IPS DF 6.9 (cell line): ENCODE data around the gene MAD1L1.

Experiments
- DNase-seq: peaks from one replicate; pipeline ENCODE4 v3.0.0-alpha.2; 2013; ENCODE audit warnings: low read depth, low spot score
- H3K27ac ChIP-seq: one replicate; pipeline ENCODE4 v1.5.1; 2013; ENCODE audit warnings: low read length, control low read depth
- H3K27me3 ChIP-seq: 2 replicates; pipeline ENCODE4 v1.6.1; 2013; ENCODE audit warnings: mild to moderate bottlenecking, low read length; ENCODE audit not compliant: control insufficient read depth, insufficient read depth
- H3K36me3 ChIP-seq: 2 replicates; pipeline ENCODE4 v1.6.1; 2013; ENCODE audit warnings: low read length; ENCODE audit not compliant: control insufficient read depth, insufficient read depth
- H3K4me1 ChIP-seq: 2 replicates; pipeline ENCODE4 v1.6.1; 2013; ENCODE audit warnings: low read length; ENCODE audit not compliant: control insufficient read depth, insufficient read depth
- H3K4me3 ChIP-seq: 2 replicates; pipeline ENCODE4 v1.5.1; 2013; ENCODE audit warnings: mild to moderate bottlenecking, low read length
- H3K9me3 ChIP-seq: 2 replicates; pipeline ENCODE4 v1.6.1; 2013; ENCODE audit warnings: low read length, inconsistent platforms; ENCODE audit not compliant: control insufficient read depth, insufficient read depth
- WGBS: extraction: QIAGEN DNeasy Blood & Tissue Kit; methylation state at CpG from one replicate; pipeline ENCODE4 v1.1.7; 2013; ENCODE audit warnings: mixed read lengths, missing lambda C conversion rate; ENCODE audit not compliant: insufficient read length, insufficient coverage; 5-methylcytosine and 5-hydroxymethylcytosine counted together

Gene MAD1L1

GRCh38 chr7:1899196-1899595 is 333.5 kb downstream of the MAD1L1 start:
- Histone ChIP-seq H3K27ac (no peak overlapping the region), H3K9me3 (no peaks in the 10 kb centered on the region), H3K4me1 (no peaks in the 10 kb centered on the region), H3K27me3 (no peaks in the 10 kb centered on the region), H3K36me3 (no peaks in the 10 kb centered on the region; the same call in 1 of the 2 replicates), H3K4me3 (no peak overlapping the region)
- no peak for DNase-seq
- no CpG with 5 or more reads among the region's 14 CpGs for WGBS

GRCh38 chr7:1898628-1899185 is 334.0 kb downstream of the MAD1L1 start:
- no peak overlapping the region for H3K27ac ChIP-seq

GRCh38 chr7:1897861-1898627 is 334.7 kb downstream of the MAD1L1 start:
- no CpG with 5 or more reads among the region's 40 CpGs for WGBS
- Histone ChIP-seq H3K27me3 (no peaks in the 10 kb centered on the region), H3K36me3 (no peaks in the 10 kb centered on the region; the same call in 1 of the 2 replicates), H3K4me1 (no peaks in the 10 kb centered on the region), H3K27ac (no peak overlapping the region), H3K9me3 (no peaks in the 10 kb centered on the region), H3K4me3 (no peak overlapping the region)
- DNase-seq, result no peak

More at GRCh38 chr7:1898628-1899185, 334.0 kb downstream of the MAD1L1 start:
- no peaks in the 10 kb centered on the region for H3K27me3 ChIP-seq
- no peaks in the 10 kb centered on the region for H3K4me1 ChIP-seq
- no peaks in the 10 kb centered on the region; the same call in 1 of the 2 replicates for H3K36me3 ChIP-seq
- DNase-seq, result no peak
- H3K9me3 ChIP-seq, result no peaks in the 10 kb centered on the region
- no peak overlapping the region for H3K4me3 ChIP-seq
- WGBS, result no CpG with 5 or more reads among the region's 24 CpGs

- Histone ChIP-seq H3K4me3 (no peak overlapping the region), H3K27ac (no peak overlapping the region), H3K27me3 (no peaks in the 10 kb centered on the region), H3K9me3 (no peaks in the 10 kb centered on the region), H3K36me3 (no peaks in the 10 kb centered on the region; the same call in 1 of the 2 replicates), H3K4me1 (no peaks in the 10 kb centered on the region)
- no CpG with 5 or more reads among the region's 41 CpGs for WGBS
- no peak for DNase-seq
Measured at GRCh38 chr7:1897076-1897860, 335.5 kb downstream of the MAD1L1 start.

- Histone ChIP-seq H3K36me3 (no peaks in the 10 kb centered on the region; the same call in 1 of the 2 replicates), H3K27ac (no peak overlapping the region), H3K27me3 (no peaks in the 10 kb centered on the region), H3K4me3 (no peak overlapping the region), H3K9me3 (no peaks in the 10 kb centered on the region), H3K4me1 (no peaks in the 10 kb centered on the region)
- no peak for DNase-seq
- WGBS, result no CpG with 5 or more reads among the region's 30 CpGs
Measured at GRCh38 chr7:1895664-1896515, 336.9 kb downstream of the MAD1L1 start.

- Histone ChIP-seq H3K27me3 (no peaks in the 10 kb centered on the region), H3K4me1 (no peaks in the 10 kb centered on the region), H3K4me3 (no peak overlapping the region), H3K27ac (no peak overlapping the region), H3K9me3 (no peaks in the 10 kb centered on the region), H3K36me3 (no peaks in the 10 kb centered on the region; the same call in 1 of the 2 replicates)
- no CpG with 5 or more reads among the region's 15 CpGs for WGBS
- no peak for DNase-seq
Measured at GRCh38 chr7:1894906-1895663, 337.7 kb downstream of the MAD1L1 start.

GRCh38 chr7:1894313-1894900 is 338.3 kb downstream of the MAD1L1 start:
- no peaks in the 10 kb centered on the region; the same call in 1 of the 2 replicates for H3K36me3 ChIP-seq
- no peak overlapping the region for H3K27ac ChIP-seq
- no peaks in the 10 kb centered on the region for H3K9me3 ChIP-seq
- DNase-seq, result no peak
- H3K27me3 ChIP-seq, result no peaks in the 10 kb centered on the region
- no CpG with 5 or more reads among the region's 9 CpGs for WGBS
- no peaks in the 10 kb centered on the region for H3K4me1 ChIP-seq
- H3K4me3 ChIP-seq, result no peak overlapping the region

- Histone ChIP-seq H3K27me3 (no peaks in the 10 kb centered on the region), H3K36me3 (peaks cover 2% of the 10 kb centered on the region; the same call in 1 of the 2 replicates), H3K4me3 (no peak overlapping the region), H3K4me1 (no peaks in the 10 kb centered on the region), H3K9me3 (no peaks in the 10 kb centered on the region), H3K27ac (no peak overlapping the region)
- WGBS, result no CpG with 5 or more reads among the region's 5 CpGs
- DNase-seq, result no peak
Measured at GRCh38 chr7:1893451-1893850, 339.3 kb downstream of the MAD1L1 start.

GRCh38 chr7:1893036-1893435 is 339.7 kb downstream of the MAD1L1 start:
- H3K27ac ChIP-seq, result no peak overlapping the region
- WGBS, result no CpG with 5 or more reads among the region's 11 CpGs
- no peaks in the 10 kb centered on the region for H3K27me3 ChIP-seq
- H3K9me3 ChIP-seq, result no peaks in the 10 kb centered on the region
- H3K4me1 ChIP-seq, result no peaks in the 10 kb centered on the region
- H3K36me3 ChIP-seq, result peaks cover 6% of the 10 kb centered on the region
- no peak overlapping the region for H3K4me3 ChIP-seq
- DNase-seq, result no peak
